COR-L47 (cell line): ENCODE data around the gene ZNF385B.
"Not testable (repeated sequence)": the region's sequence is repeated elsewhere in the genome, so short reads cannot be mapped to it uniquely, and the experiment has no call there.

Experiments
- DNase-seq: peaks from one replicate; lab custom pipeline; 2025; lab: John Stamatoyannopoulos, UW

ZNF385B gene

DNA sequence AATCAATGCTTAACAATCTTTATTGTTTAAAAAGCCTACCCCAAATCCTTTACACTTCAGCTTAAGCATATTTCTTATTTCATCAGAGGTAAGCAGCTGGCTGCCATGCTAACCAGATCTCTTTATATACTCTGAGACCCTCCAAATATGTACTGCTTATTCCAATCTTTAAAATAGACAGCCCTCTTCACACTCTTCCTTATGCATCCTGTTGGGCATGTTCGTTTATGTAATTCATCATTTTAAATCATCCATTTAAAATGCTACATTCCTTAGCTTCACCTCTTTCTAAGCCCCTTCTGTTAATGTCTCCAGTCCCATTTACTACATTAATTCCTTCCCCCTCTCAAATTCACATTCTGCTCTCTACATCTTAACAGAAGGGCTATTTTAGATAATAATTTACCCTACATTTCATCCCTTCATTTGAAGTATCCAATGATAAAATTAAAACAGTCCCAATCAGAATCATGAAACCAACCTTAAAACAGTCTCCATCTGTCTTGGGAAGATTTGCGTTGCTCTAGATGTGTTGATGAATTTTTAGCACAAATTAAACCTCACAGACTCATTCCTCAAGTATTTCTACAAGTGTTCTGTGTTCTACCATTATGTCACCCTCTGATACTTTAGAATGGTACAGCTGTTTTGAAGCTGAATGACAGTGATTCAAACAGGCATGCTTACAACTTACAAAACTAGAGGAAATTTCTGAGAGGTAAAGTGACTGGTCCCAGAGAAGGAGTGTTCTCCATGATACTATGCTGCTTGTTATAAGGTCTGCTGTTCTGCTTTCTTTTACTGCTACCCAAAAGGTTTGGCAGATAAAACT is 59.1 kb downstream of the ZNF385B start:
- DNase-seq = no peak

DNA sequence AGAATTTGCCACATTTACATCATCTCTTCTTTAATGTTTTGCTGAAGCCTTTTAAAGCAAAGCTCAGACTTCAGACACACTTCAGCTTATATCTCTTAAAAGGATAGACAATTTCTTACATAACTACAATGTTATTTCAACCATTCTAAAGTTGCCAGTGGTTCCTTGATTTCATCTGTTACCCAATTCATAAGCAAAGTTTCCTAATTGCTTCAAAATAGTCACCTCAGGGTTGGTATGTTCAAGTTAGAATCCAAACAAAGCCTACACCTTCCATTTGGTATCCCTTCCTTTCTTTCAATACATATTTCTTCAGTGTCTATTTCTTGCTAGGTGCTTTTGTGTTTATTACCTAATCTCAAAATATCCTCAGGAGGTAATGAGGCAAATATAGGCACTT is 60.6 kb downstream of the ZNF385B start:
- no peak for DNase-seq

DNA sequence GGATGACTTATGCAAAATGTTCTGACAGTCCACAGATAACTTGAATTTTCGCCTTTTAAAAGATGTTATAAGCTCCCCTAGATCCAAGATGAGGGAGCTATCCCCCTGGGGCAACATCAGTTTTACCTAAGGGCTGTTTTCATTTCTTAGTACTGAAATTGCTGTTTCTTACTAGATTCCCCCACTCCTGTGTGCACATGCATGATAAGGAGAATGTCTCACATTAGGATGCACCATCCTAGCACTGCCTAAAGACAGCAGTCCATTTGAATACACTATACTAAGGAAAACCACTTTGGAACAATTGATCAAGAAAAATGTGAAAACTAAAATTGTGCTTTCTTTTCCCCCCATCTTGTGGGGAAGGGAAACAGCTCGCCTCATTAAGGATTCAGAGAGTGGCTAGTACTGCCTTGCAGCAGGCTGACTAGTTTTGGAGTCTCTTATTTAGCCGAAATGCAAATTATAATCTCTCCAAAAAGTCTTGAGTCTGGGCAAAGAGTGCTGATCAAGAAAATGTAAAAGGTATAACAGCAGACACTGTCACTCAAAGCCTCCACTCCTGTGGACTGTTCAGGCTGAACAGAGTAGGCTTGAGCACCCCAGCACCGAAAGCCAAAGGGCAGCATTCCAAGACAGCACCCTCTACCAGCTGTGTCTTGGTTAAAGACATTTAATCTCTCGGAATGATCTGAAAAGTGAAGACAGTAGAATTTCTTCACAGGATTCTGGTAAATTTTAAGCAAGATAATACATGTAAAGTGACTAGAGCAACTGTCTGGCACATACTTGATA is 65.0 kb downstream of the ZNF385B start:
- DNase-seq = no peak

DNA sequence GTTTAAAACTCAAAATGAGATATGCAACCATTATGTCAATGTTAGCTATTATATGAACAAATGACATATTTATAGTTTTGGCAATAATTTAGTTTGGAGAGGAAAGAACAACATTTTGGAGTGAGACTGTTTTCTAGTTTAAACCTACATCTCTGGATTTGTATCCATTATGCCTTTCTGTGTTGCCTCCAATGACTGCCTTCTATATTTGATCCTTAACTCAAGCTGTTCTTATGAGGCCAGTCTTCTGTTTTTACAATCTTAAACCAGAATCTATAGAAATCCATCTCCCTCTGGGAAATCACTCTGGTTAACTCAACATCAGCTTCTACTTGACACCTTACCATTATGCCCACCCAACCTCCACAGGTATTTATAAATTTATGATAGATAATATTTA is 67.5 kb downstream of the ZNF385B start:
- no peak for DNase-seq

DNA sequence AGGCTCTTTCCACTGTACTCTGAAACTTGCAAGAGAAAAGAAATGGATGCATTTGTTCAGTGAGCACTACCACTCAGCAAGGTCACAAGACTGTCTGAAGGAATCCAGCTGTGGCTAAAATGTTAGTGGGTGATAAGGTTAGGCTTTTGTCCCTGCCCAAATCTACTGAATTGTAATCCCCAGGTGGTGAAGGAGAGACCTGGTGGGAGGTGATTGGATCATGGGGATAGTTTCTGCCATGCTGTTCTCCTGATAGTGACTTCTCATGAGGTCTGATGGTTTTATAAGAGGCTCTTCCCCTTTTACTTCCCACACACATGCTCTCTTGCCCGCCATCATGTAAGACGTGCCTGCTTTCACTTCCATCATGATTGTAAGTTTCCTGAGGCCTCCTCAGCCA is 68.2 kb downstream of the ZNF385B start:
- DNase-seq = no peak

DNA sequence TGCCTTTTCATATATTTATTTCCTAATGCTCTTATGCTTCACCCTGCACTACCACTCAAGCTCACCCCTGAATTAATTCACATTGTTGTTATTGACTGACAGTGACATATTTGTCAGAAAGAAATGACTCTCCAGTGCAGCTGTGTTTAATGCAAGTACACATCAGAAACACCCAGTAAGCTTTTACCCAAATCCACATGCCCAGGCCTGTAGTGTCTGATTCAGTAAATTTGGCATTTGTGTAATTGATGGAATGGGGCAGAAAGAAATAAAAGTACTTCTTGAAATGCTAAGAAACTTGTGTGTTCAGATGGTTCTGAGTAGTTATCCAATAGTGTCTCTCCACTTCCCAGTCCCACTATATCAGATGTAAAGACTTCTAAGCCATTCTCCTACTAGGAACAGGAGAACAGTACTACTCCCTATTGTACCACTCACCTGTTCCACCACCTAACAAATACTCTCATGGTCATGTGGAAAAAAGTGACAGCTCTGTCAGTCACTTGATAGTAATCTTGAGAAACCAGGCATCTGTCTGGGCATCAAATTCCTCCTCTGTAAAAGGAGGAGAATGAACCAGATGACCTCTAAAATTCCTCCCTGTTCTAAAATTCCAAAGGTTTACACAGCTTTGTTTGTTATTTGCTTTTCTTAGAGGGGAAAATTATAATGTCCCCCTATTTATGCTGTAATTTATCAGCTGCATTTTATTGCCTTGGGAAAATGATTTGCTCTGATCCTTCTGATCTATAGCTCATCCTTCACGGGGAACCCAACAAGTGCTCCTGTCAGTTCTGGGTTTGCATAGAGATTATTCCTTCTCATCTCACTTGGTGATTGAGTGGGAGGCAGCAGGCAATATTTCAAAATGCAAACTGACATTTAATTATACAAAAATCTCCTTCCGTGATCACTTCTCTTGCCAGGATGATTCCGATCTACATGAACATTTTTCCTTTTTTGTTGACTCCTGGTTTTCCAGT is 70.9 kb downstream of the ZNF385B start:
- no peak for DNase-seq

DNA sequence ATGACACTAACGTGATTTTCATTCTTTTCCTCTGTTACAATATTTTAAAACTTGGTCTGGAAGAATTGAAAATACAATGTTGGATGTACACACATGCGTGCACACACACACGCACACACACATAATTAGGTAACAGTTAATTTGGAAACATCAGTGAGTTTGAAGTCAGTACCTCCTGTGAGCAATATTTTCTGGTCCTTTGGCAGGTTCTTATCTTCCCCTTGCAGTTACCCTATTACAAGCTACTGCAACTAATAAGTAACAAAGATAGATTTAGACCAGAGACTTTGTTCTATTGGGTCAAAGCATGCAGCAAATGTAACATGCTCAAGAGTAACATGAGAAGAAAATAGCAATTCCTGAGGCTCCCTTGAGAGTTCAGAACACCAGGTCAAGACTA is 73.3 kb downstream of the ZNF385B start:
- DNase-seq = no peak

DNA sequence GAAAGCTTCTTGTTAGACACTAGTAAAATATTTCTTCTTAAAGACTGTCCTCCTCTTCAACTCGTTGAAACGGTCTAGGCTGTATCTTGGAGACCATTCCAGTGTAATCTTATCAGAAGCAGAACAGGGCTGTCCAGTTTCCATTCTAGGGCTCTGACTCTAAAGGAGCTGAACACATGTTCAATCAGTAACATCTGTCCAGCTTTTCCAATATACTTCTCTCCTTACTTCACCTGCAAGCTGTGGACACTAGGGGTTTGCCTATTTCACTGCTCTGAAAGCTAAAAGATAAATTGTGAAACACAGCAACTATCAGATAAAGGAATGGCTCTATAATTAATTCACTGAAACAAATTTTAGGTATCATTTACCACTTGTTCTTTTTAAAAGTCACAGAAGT is 73.8 kb downstream of the ZNF385B start:
- DNase-seq = no peak

DNA sequence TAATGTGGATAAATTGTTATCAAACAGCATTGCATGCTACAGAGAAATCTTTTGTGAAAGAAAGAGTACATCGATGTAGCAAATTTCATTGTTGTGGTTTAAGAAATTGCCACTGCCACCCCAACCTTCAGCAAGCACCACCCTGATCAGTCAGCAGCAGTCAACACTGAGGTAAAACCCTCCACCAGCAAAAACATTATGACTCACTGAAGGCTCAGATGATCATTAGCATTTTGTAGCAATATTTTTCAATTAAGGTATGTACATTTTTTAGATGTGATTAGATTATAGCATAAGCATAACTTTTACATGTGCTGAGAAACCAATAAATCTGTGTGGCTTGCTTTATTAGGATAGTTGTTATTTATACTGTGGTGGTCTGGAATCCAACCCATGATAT is 75.5 kb downstream of the ZNF385B start:
- DNase-seq = no peak

DNA sequence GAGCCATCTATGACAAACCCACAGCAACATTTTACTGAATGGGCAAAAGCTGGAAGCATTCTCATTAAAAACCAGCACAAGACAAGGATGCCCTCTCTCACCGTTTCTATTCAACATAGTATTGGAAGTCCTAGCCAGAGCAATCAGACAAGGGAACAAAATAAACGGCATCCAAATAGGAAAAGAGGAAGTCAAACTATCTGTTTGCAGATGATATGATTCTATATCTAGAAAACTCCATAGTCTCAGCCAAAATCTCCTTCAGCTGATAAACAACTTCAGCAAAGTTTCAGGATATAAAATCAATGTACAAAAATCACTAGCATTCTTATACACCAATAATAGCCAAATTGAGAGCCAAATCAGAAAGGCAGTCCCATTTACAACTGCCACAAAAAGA is 79.1 kb downstream of the ZNF385B start:
- DNase-seq = not testable (repeated sequence)

DNA sequence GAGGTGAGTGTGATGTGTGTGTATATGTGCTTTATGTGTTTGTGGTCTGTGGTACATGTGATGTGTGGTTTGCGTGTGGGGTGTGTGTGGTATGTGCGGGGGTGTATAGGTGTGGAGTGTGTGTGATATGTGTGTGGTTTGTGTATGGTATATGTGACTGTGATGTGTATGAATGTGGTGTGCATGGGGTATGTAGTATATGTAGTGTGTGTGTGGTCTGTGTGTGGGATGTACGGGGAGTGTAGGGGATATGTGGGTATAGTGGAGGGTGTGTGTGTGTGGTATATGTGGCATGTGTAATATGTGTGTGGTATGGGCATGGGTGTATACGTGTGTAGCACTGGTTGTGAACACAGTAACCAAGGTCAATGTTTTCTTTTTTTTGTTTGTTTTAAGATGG is 87.4 kb downstream of the ZNF385B start:
- DNase-seq = no peak

DNA sequence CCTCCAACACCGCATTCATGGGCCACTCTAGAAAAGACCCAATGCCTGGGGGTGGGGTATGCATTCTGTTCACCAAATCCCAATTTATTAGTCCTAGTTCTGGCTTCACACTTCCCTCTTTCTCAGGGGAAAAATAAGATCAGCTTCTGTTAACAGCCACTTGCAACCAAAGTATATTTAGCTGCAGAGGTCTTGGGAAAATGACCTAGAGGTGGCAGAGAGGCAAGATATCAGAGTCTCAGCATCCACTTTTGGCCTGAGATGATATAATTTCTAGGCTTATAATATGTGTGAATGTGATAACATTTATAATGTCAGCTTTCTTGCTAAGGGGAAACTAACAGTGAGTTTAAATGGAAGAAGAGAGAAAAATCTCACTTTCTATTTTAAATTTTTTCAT is 89.1 kb downstream of the ZNF385B start:
- no peak for DNase-seq

DNA sequence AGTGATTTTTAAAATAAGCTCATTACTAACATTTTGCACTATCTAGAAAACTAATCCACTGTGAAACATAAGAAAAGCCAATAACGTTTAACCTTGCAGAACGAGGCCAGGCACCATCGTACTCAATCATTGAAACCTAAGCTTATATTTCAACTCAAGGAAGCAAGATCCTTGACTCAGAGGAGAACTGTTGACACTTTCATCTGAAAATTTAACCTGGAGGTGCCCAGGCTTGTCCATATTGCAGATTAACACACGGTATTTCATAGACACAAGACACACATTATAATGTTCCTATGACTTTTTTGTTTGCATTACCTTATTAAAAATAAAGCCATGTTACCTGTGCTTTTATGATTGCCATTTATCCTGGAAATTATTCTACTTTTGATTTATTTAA is 89.6 kb downstream of the ZNF385B start:
- DNase-seq = no peak

DNA sequence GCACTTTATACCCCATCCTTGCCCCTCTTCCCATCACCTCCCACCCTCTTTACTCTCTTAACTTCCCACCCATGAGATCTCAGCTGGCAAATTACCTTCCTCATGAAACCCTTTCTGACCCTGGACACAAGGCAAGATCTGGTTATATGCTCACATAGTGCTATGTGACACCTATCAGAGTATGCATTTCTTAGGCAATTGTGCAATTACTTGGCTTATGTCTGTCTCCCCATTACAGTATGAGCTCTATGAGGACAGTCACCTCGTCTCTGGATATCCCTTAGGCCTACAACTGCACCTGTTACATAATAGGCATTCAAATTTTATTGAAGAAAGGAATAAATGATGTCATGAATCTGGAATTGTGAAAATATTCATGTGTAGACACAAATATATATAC is 91.4 kb downstream of the ZNF385B start:
- DNase-seq = no peak

DNA sequence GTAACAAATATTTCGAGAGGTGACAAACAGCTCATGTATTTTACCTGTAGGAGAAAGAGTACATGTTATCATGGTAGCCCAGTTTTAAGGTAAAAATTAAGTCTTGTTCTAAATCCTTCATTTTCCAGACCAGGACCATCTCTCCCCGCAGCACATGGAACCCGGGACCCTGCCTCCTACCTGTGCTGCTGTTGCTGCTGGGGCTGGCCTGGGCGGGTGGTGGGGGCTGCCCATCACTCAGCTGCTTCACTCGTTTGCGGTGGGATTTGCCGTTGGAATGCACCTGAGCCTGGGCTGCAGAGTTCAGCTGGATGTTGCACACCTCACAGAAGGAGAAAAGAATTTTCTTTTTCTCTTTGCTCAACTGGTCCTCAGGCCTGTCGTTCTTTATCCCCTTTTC is 92.1 kb downstream of the ZNF385B start:
- DNase-seq = no peak

DNA sequence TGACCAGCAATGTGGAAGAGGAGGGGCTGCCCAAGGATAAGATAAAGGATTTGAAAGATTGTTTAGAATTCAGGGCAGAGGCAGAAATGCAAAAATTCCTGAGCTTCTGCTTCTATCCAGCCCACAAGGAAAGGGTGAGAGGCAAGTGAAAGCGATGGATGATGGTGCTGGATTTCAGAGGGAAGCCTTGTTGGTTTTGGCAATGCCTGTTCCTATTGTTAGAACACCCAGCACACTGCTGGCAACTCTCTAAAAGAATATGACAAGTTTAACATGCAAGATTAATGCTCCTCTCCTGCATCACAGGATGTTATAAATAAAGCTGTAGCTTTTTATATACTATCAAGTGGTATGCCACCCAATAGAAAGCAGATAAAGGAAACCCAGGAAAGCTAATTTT is 92.6 kb downstream of the ZNF385B start:
- no peak for DNase-seq

DNA sequence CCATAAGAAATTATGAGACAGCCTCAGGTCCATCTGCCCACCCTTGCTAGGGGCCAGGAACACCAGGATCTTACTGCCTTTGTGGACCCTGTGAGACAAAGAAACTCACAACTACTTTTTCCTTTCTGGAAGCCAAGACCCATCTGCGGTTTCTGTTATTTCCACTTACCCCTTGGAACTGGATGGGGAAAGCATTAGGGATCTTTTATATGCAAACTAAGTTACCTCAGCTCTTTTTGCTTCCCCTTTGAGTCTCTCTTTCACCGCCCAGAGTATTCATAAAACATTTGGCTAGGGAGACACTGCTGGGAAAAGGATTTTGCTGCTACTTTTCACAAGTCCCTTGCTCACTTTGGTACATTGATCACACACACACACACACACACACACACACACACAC is 95.7 kb downstream of the ZNF385B start:
- no peak for DNase-seq

DNA sequence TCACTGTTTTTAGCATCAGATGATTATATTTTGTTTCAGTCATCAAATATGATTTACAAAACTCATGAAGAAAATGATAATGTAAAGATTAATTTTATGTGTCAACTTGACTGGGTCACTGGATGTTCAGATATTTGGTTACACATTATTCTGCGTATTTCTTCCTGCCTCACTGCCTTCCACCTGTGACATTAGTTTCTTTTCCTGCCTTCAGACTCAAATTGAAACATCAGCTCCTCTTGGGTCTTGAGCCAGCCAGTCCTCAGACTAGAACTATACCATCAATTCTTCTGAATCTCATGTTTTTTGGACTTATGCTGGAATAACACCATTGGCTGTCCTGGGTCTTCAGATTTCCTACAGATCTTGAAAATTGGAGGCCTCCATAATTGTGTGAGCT is 96.7 kb downstream of the ZNF385B start:
- no peak for DNase-seq

DNA sequence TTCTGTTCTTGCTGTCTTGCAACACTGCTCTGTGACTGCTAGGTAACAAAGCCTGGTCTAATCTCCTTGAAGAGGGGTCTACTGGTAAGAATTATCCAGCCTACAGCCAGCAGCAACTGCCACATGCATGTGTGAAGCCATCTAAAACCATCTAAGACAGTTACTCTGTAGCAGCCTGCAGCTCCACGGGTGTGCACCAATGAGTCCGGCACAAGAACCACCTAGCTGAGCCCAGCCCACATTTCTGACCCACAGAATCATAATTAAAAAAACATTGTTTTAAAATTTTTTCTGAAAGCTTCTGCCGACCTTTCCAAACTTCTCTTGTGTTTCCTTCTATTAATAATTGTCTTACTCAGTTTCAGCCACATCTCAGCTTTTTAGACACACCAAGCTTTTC is 102.8 kb downstream of the ZNF385B start:
- no peak for DNase-seq

DNA sequence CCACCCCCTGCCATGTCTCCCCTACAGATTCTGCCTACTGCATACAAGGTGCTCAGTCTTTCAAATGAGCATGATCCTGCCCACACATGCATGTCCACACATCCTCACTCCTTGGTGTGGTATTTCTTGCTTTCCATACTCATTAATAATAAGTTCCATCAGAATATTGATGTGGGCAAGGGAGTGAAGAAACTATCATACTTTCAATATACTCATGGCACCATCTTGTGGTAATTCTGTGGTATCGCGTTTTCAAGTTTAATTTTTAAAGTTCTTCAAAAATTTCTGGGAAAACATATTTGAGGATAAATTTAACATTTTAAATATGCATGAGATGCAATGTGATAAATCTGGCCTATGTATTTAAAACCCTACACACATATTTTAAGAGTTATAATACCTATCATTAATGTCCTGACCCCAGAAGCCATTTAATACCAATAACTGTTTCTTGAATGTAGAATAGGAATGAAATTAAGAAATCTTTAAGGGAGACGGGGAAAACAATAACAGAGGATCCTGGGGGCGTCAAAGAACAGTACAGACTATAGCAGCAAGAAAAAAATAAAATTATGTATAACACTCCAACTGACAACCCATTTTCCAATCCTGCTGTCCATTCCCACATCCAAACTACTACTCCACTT is 110.1 kb downstream of the ZNF385B start:
- peak; percentile 19 for DNase-seq

DNA sequence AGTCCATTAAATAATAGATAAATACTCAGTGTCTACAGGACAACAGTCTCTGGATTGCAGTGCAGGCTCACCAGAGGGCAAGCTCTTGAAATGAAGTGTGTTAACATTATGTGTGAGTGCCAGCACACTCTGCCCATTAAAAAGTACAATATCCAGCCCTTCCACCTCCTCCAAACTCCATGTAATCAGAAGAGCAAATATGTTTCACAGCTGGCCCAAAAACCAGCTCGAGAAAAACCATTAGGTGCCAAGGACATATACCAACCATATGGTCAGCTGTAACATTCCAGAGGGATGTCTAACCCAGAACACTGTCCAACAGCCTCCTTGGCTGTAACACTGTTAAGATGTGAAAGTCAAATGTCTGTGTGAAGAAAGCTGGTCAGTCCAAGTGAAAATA is 112.2 kb downstream of the ZNF385B start:
- DNase-seq = no peak

DNA sequence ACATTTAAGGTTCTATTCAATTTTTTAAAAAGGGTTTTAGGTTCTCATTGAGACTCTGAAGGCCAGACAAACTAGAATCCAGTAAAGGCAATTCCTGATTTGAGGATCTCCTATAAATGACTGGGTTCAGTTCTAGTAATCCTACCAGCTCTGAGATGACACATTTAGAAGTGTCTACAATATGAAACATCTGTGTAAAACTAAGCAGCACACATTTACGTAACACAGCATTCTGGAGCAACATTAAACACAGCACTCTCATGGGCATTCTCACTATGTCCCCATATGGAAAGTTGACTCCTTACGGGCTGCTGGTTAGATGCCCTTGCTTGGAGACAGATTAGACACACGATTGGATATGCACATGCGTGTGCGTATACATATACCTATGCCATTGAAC is 114.4 kb downstream of the ZNF385B start:
- DNase-seq = no peak
